Caco-2 (cell line): Measurements from ENCODE around the gene KSR2. TPM values are rescaled to one million over a fixed set of nuclear protein-coding genes. Genes with fewer than 3 reads are reported as not detected.

Experiments used
- BruUV-seq: library from RNA; stranded (reverse); fragments of 400-500 nt; replicated peaks from 2 replicates; lab custom pipeline; 2021; lab: Mats Ljungman, UMichigan
- CTCF ChIA-PET: fragments of 300-600 bp; sonication (Branson Sonifier 250); formaldehyde crosslinking; loops from one replicate; lab custom pipeline; 2022; ENCODE audit warnings: antibody characterized with exemption; lab: Charles Lee
- POLR2A ChIA-PET: fragments of 300-600 bp; sonication (Branson Sonifier 250); formaldehyde crosslinking; loops from one replicate; lab custom pipeline; 2022; ENCODE audit warnings: antibody characterized with exemption; lab: Charles Lee
- DNase-seq, 2 experiments: peaks; one replicate each; pipeline versions ENCODE4 v3.0.0 to v3.0.0-alpha.2; 2020 to 2022
- H3K27me3 ChIP-seq: replicated peaks from 2 replicates; pipeline ENCODE4 v1.6.0; 2011; ENCODE audit warnings: low read length; ENCODE audit not compliant: control insufficient read depth, insufficient read depth
- H3K36me3 ChIP-seq: 2 replicates; pipeline ENCODE4 v1.5.1; 2011; ENCODE audit warnings: low read length; ENCODE audit not compliant: control insufficient read depth, insufficient read depth
- H3K4me1 ChIP-seq: fragments of 250-450 bp; sonication (Bioruptor Pico); 2 replicates; pipeline ENCODE4 v1.5.1; 2020; ENCODE audit warnings: mild to moderate bottlenecking
- H3K4me3 ChIP-seq: 2 replicates; pipeline ENCODE4 v1.5.1; 2011; ENCODE audit warnings: low read depth, mild to moderate bottlenecking, control low read depth, low read length
- H3K9me3 ChIP-seq: fragments of 250-450 bp; sonication (Bioruptor Pico); 2 replicates; pipeline ENCODE4 v1.5.1; 2020; ENCODE audit warnings: mild to moderate bottlenecking, moderate library complexity
- H3K27ac Mint-ChIP-seq: one replicate; pipeline ENCODE4 v1.8.0; 2022; ENCODE audit warnings: mixed read lengths; ENCODE audit not compliant: unreplicated experiment
- H3K27me3 Mint-ChIP-seq: one replicate; pipeline ENCODE4 v1.8.0; 2022; ENCODE audit warnings: mixed read lengths; ENCODE audit not compliant: insufficient read depth, unreplicated experiment
- H3K36me3 Mint-ChIP-seq: one replicate; pipeline ENCODE4 v1.8.0; 2022; ENCODE audit warnings: mild to moderate bottlenecking, mixed read lengths; ENCODE audit not compliant: insufficient read depth, unreplicated experiment
- H3K4me1 Mint-ChIP-seq: one replicate; pipeline ENCODE4 v1.8.0; 2022; ENCODE audit warnings: low read depth, mixed read lengths; ENCODE audit not compliant: unreplicated experiment
- H3K4me3 Mint-ChIP-seq: one replicate; pipeline ENCODE4 v1.8.0; 2022; ENCODE audit warnings: mild to moderate bottlenecking, moderate library complexity, mixed read lengths; ENCODE audit not compliant: unreplicated experiment
- H3K9me3 Mint-ChIP-seq: one replicate; pipeline ENCODE4 v1.8.0; 2022; ENCODE audit warnings: mixed read lengths; ENCODE audit not compliant: unreplicated experiment
- CTCF ChIP-seq, 2 experiments: fragments of 200-600 bp in 1 of 2; IDR thresholded peaks; 1 replicate in 1 of 2; 2 replicates in 1 of 2; pipeline versions ENCODE4 v1.5.1 to v1.8.0; 2011 to 2022; ENCODE audit warnings: antibody characterized with exemption in 1 of 2, control low read depth in 1 of 2, inconsistent platforms in 1 of 2, low read depth in 1 of 2, low read length in 1 of 2, mild to moderate bottlenecking in 1 of 2, moderate library complexity in 1 of 2; ENCODE audit not compliant: insufficient read depth in 1 of 2, severe bottlenecking in 1 of 2, unreplicated experiment in 1 of 2
- intact Hi-C: fragments of 100-400 bp; cut with micrococcal nuclease; formaldehyde crosslinking; loops from one replicate; pipeline ENCODE4 v1.10.0; 2022; ENCODE audit not compliant: unreplicated experiment
- total RNA-seq: library from RNA; stranded (reverse); gene quantifications from 2 replicates; pipeline ENCODE4 v1.2.3, GENCODE V29; 2022

The KSR2 gene
- total RNA-seq, 1 experiment from 2014 or later: 0.66 TPM

GRCh38 chr12:117790948-117791347, 177.8 kb downstream of the KSR2 start:
- H3K27me3 Mint-ChIP-seq: no peaks in the 10 kb centered on the region
- no peaks in the 10 kb centered on the region for H3K9me3 ChIP-seq
- ChIA-PET POLR2A (no interaction called here), CTCF (interaction anchor here (1.1 kb wide), 1 partner anchor 59 kb away, joined by 5 read pairs; no protein-coding TSS in a partner anchor)
- intact Hi-C loops: no loop called here
- H3K27ac Mint-ChIP-seq: no peak overlapping the region
- H3K4me3 Mint-ChIP-seq: no peak overlapping the region
- TF ChIP-seq CTCF (IDR thresholded peaks at IDR 0.05; ENCODE audit: insufficient read depth in 1 of 2, low read depth in 1 of 2, low read length in 1 of 2, severe bottlenecking in 1 of 2, unreplicated experiment in 1 of 2): no peak
- no peaks in the 10 kb centered on the region for H3K9me3 Mint-ChIP-seq
- no peaks in the 10 kb centered on the region; the same call in 1 of the 2 replicates for H3K36me3 ChIP-seq
- no peaks in the 10 kb centered on the region for H3K27me3 ChIP-seq
- no peak overlapping the region for H3K4me3 ChIP-seq
- no peaks in the 10 kb centered on the region for H3K4me1 ChIP-seq
- H3K4me1 Mint-ChIP-seq: no peaks in the 10 kb centered on the region
- DNase-seq: no peak
- no TSS peak for BruUV-seq
- no peaks in the 10 kb centered on the region for H3K36me3 Mint-ChIP-seq

GRCh38 chr12:117790198-117790597, 178.6 kb downstream of the KSR2 start:
- H3K9me3 Mint-ChIP-seq: no peaks in the 10 kb centered on the region
- no peaks in the 10 kb centered on the region for H3K36me3 Mint-ChIP-seq
- Histone ChIP-seq H3K27me3 (no peaks in the 10 kb centered on the region), H3K4me3 (no peak overlapping the region), H3K9me3 (no peaks in the 10 kb centered on the region), H3K36me3 (no peaks in the 10 kb centered on the region; the same call in 1 of the 2 replicates), H3K4me1 (no peaks in the 10 kb centered on the region)
- no TSS peak for BruUV-seq
- no peaks in the 10 kb centered on the region for H3K27me3 Mint-ChIP-seq
- H3K4me1 Mint-ChIP-seq: no peaks in the 10 kb centered on the region
- DNase-seq: no peak
- TF ChIP-seq CTCF (IDR thresholded peaks at IDR 0.05; ENCODE audit: insufficient read depth in 1 of 2, low read depth in 1 of 2, low read length in 1 of 2, severe bottlenecking in 1 of 2, unreplicated experiment in 1 of 2): no peak
- intact Hi-C loops: no loop called here
- POLR2A ChIA-PET: no interaction called here
- CTCF ChIA-PET: interaction anchor here (1.1 kb wide), 1 partner anchor 60 kb away, joined by 5 read pairs; no protein-coding TSS in a partner anchor
- H3K4me3 Mint-ChIP-seq: no peak overlapping the region
- H3K27ac Mint-ChIP-seq: no peak overlapping the region

GRCh38 chr12:117789195-117789912, 179.4 kb downstream of the KSR2 start:
- CTCF ChIA-PET: no interaction called here
- BruUV-seq: no TSS peak
- Histone ChIP-seq H3K4me1 (no peaks in the 10 kb centered on the region), H3K27me3 (no peaks in the 10 kb centered on the region), H3K36me3 (no peaks in the 10 kb centered on the region; the same call in 1 of the 2 replicates), H3K9me3 (no peaks in the 10 kb centered on the region), H3K4me3 (no peak overlapping the region)
- Mint-ChIP-seq H3K27ac (no peak overlapping the region), H3K27me3 (peaks cover 2% of the 10 kb centered on the region), H3K4me3 (no peak overlapping the region), H3K9me3 (no peaks in the 10 kb centered on the region), H3K36me3 (no peaks in the 10 kb centered on the region), H3K4me1 (no peaks in the 10 kb centered on the region)
- TF ChIP-seq CTCF (IDR thresholded peaks at IDR 0.05; ENCODE audit: insufficient read depth in 1 of 2, low read depth in 1 of 2, low read length in 1 of 2, severe bottlenecking in 1 of 2, unreplicated experiment in 1 of 2): no peak
- POLR2A ChIA-PET: no interaction called here
- intact Hi-C loops: no loop called here
- no peak for DNase-seq
